ENCODE data around the gene PALD1.

Gene PALD1

GRCh38 chr10:70596110-70596798 lies 117.7 kb downstream of the PALD1 start:
- Histone ChIP-seq H3K4me1 (ENCODE audit: control insufficient read depth, insufficient read depth, low read length) (no peaks in the 10 kb centered on the region), H3K36me3 (ENCODE audit: control insufficient read depth, insufficient read depth, low read length) (no peaks in the 10 kb centered on the region), H3K9ac (ENCODE audit: low read depth, low read length) (no peak overlapping the region), H3K27me3 (ENCODE audit: control insufficient read depth, insufficient read depth, low read length) (no peaks in the 10 kb centered on the region), H3K4me3 (ENCODE audit: low read depth, low read length) (no peak overlapping the region), H3K9me3 (ENCODE audit: control insufficient read depth, insufficient read depth, low read length) (no peaks in the 10 kb centered on the region)

DNA sequence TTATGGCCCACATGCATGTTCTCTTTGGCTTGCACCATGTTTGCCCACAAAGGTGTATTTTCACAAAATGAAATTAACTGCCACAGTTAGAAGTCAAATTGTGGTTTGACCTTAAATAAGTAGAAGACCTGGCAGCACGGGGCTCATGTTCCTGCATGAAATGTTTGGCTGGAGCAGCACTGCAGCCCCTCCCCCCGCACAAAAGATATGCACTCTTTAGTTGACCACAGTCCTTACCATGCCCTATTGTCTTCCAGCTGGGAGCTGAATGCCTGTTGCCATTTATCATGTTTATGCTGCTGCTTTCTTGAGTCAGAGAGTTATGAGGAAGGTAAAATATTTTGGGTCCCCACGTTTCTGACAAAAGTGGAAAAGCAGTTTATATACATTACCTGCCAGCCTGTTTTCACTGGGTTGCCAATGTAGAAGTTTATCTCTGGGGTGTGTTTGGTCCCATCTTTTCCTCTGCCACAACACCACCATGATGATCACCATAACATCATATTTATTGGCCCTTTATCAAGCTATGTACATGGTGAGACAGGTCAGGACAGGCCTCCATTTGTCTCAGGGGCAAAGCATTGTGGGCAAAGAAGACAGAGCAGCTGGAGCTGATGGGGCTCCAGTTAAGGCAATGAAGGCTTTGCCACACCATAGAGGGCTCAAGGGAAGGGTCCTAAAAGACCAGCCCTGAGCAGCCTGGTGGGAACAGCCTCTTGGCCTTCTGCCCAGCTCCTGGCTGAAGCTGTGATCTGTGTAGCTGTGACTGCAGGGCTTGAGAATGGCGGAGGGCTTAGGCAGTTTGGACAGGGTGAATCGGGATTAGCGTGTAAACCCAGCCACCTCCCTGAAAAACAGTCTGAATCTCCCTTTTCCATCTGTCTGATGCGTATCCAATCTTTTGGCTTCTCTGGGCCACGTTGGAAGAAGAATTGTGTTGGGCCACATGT lies 118.6 kb downstream of the PALD1 start:
- no peaks in the 10 kb centered on the region for H3K27me3 ChIP-seq (ENCODE audit: control insufficient read depth, insufficient read depth, low read length)
- no peak overlapping the region for H3K9ac ChIP-seq (ENCODE audit: low read depth, low read length)
- no peaks in the 10 kb centered on the region for H3K9me3 ChIP-seq (ENCODE audit: control insufficient read depth, insufficient read depth, low read length)
- H3K36me3 ChIP-seq (ENCODE audit: control insufficient read depth, insufficient read depth, low read length): no peaks in the 10 kb centered on the region
- no peaks in the 10 kb centered on the region for H3K4me1 ChIP-seq (ENCODE audit: control insufficient read depth, insufficient read depth, low read length)
- no peak overlapping the region for H3K4me3 ChIP-seq (ENCODE audit: low read depth, low read length)

DNA sequence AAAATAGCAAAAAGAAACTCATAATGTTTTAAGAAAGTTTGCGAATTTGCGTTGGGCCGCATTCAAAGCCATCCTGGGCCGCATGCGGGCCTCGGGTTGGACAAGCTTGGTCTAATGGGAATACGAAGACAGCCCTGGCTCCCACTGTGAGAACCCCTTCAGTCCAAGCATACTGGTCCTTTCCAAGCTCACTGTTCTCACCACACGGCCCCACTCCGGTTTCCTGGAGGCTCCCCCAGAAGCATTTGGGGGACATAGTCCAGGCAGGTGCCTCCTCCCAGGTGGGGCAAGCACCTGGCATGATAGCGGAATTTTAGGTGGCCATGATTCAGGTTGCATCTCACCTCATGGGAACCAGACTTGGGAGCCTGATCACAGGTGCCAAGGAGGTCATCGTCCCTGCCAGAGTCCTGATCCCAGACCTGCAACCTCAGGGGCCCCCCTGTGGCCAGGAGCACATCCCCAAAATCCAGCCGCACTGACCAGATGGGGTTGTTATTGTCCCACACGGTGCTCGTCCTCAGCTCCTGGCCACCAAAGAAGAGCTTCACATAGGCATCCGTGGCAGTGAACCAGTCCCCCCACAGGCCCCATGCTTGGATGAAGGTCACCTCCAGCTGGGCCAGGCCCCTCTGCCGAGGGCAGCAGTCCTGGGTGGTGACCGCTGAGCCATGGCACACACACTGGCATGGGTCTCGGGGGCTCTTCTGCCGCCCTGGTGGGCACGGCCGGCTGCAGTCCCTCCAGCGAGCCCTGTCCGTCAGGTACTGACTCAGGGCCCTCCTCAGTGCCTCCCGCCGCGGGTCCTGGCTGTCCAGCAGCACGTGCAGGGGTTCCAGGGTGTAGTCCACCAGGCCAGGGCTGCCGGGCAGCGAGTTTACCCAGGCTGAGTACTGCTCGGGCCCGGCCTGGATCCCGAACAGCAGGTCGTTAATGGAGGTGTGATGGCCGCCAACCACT lies 119.6 kb downstream of the PALD1 start:
- Histone ChIP-seq H3K27me3 (ENCODE audit: control insufficient read depth, insufficient read depth, low read length) (no peaks in the 10 kb centered on the region), H3K4me3 (ENCODE audit: low read depth, low read length) (no peak overlapping the region), H3K4me1 (ENCODE audit: control insufficient read depth, insufficient read depth, low read length) (no peaks in the 10 kb centered on the region), H3K9ac (ENCODE audit: low read depth, low read length) (no peak overlapping the region), H3K36me3 (ENCODE audit: control insufficient read depth, insufficient read depth, low read length) (no peaks in the 10 kb centered on the region), H3K9me3 (ENCODE audit: control insufficient read depth, insufficient read depth, low read length) (no peaks in the 10 kb centered on the region)

DNA sequence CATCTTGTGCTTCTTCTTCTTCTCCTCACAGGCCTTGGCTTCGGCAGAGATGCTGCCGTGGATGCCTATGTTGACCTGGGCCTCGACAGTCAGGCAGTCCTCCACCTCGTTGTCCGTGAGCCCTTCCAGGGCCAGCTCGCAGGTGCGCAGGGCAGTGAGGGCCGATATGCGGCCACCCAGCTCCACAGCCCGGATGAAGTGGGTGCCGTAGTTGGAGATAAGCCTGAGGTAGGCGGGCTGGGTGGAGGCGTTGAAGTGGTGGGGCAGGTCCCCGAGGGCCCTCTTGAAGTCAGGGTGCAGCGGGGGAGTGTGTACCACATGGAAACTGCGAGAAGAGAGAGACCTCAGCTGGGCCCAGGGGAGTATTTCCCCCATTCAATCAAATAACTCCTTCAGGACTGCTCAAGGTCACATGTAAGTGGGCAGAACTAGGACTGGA lies 120.3 kb downstream of the PALD1 start:
- no peaks in the 10 kb centered on the region for H3K4me1 ChIP-seq (ENCODE audit: control insufficient read depth, insufficient read depth, low read length)

DNA sequence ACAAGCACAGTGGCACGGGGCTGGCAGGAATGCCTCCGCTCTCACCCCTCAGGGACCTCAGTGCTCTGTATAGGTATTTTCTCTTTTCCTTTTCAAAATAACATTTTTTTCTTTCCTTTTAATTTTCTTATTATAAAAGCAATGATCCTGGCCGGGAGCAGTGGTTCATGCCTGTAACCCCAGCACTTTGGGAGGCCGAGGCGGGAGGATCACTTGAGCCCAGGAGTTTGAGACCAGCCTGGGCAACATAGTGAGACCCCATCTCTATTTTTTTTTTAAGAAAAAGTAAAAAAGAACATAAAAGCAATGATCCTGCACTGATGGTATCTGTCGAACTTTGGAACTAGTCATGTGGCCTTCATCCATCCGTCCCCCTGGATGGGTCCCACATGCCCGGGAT lies 120.8 kb downstream of the PALD1 start:
- H3K9me3 ChIP-seq (ENCODE audit: control insufficient read depth, insufficient read depth, low read length): no peaks in the 10 kb centered on the region
- no peaks in the 10 kb centered on the region for H3K4me1 ChIP-seq (ENCODE audit: control insufficient read depth, insufficient read depth, low read length)
- H3K9ac ChIP-seq (ENCODE audit: low read depth, low read length): no peak overlapping the region
- H3K4me3 ChIP-seq (ENCODE audit: low read depth, low read length): no peak overlapping the region
- no peaks in the 10 kb centered on the region for H3K27me3 ChIP-seq (ENCODE audit: control insufficient read depth, insufficient read depth, low read length)
- H3K36me3 ChIP-seq (ENCODE audit: control insufficient read depth, insufficient read depth, low read length): no peaks in the 10 kb centered on the region

More for the DNA sequence above, 120.3 kb downstream of the PALD1 start:
- H3K36me3 ChIP-seq (ENCODE audit: control insufficient read depth, insufficient read depth, low read length): no peaks in the 10 kb centered on the region
- H3K9ac ChIP-seq (ENCODE audit: low read depth, low read length): no peak overlapping the region
- no peak overlapping the region for H3K4me3 ChIP-seq (ENCODE audit: low read depth, low read length)
- H3K9me3 ChIP-seq (ENCODE audit: control insufficient read depth, insufficient read depth, low read length): no peaks in the 10 kb centered on the region
- no peaks in the 10 kb centered on the region for H3K27me3 ChIP-seq (ENCODE audit: control insufficient read depth, insufficient read depth, low read length)

DNA sequence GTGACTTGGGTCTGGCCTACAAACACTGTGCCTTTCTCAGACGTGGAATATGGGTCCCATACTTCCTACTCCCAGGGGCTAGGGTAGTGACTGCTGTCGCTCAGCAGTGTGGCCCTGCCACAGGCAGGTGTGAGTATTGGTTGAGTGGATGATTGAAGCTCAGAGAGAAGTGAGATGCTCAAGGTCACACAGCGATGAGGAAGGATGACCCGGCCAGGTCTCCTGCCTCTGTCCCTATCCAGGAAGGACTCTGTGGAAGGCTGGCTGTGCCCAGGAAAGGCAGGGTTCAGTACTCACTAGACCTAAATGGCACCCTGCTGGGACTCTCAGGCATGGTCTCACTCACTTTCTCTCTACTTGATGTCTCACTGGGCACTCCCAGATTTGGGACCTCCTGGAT lies 121.2 kb downstream of the PALD1 start:
- H3K9ac ChIP-seq (ENCODE audit: low read depth, low read length): no peak overlapping the region

GRCh38 chr10:70600512-70601395 lies 122.2 kb downstream of the PALD1 start:
- H3K4me1 ChIP-seq (ENCODE audit: control insufficient read depth, insufficient read depth, low read length): no peaks in the 10 kb centered on the region
- no peak overlapping the region for H3K4me3 ChIP-seq (ENCODE audit: low read depth, low read length)
- H3K9me3 ChIP-seq (ENCODE audit: control insufficient read depth, insufficient read depth, low read length): no peaks in the 10 kb centered on the region
- no peak overlapping the region for H3K9ac ChIP-seq (ENCODE audit: low read depth, low read length)
- H3K36me3 ChIP-seq (ENCODE audit: control insufficient read depth, insufficient read depth, low read length): no peaks in the 10 kb centered on the region
- H3K27me3 ChIP-seq (ENCODE audit: control insufficient read depth, insufficient read depth, low read length): no peaks in the 10 kb centered on the region

More for the DNA sequence above, 121.2 kb downstream of the PALD1 start:
- Histone ChIP-seq H3K36me3 (ENCODE audit: control insufficient read depth, insufficient read depth, low read length) (no peaks in the 10 kb centered on the region), H3K4me3 (ENCODE audit: low read depth, low read length) (no peak overlapping the region), H3K27me3 (ENCODE audit: control insufficient read depth, insufficient read depth, low read length) (no peaks in the 10 kb centered on the region), H3K4me1 (ENCODE audit: control insufficient read depth, insufficient read depth, low read length) (no peaks in the 10 kb centered on the region), H3K9me3 (ENCODE audit: control insufficient read depth, insufficient read depth, low read length) (no peaks in the 10 kb centered on the region)

- Histone ChIP-seq H3K9ac (ENCODE audit: low read depth, low read length) (no peak overlapping the region), H3K27me3 (ENCODE audit: control insufficient read depth, insufficient read depth, low read length) (no peaks in the 10 kb centered on the region), H3K4me3 (ENCODE audit: low read depth, low read length) (no peak overlapping the region), H3K36me3 (ENCODE audit: control insufficient read depth, insufficient read depth, low read length) (no peaks in the 10 kb centered on the region), H3K4me1 (ENCODE audit: control insufficient read depth, insufficient read depth, low read length) (no peaks in the 10 kb centered on the region), H3K9me3 (ENCODE audit: control insufficient read depth, insufficient read depth, low read length) (no peaks in the 10 kb centered on the region)
These were observed 123.2 kb downstream of the PALD1 start for GRCh38 chr10:70601746-70602145.

- Histone ChIP-seq H3K36me3 (ENCODE audit: control insufficient read depth, insufficient read depth, low read length) (no peaks in the 10 kb centered on the region), H3K4me3 (ENCODE audit: low read depth, low read length) (no peak within 1 kb of the TSS), H3K4me1 (ENCODE audit: control insufficient read depth, insufficient read depth, low read length) (no peaks in the 10 kb centered on the region), H3K27me3 (ENCODE audit: control insufficient read depth, insufficient read depth, low read length) (no peaks in the 10 kb centered on the region), H3K9ac (ENCODE audit: low read depth, low read length) (no peak within 1 kb of the TSS), H3K9me3 (ENCODE audit: control insufficient read depth, insufficient read depth, low read length) (no peaks in the 10 kb centered on the region)
These were observed 124.3 kb downstream of the PALD1 start, which contains the start of gene PRF1 for GRCh38 chr10:70602665-70603448. TSS of gene PRF1 (minus strand) at chr10:70602741. CDS start at chr10:70600902, 1,839 bp downstream.

GRCh38 chr10:70603449-70603801 lies 124.9 kb downstream of the PALD1 start:
- H3K4me3 ChIP-seq (ENCODE audit: low read depth, low read length): no peak overlapping the region
- H3K9me3 ChIP-seq (ENCODE audit: control insufficient read depth, insufficient read depth, low read length): no peaks in the 10 kb centered on the region
- no peak overlapping the region for H3K9ac ChIP-seq (ENCODE audit: low read depth, low read length)
- no peaks in the 10 kb centered on the region for H3K27me3 ChIP-seq (ENCODE audit: control insufficient read depth, insufficient read depth, low read length)
- H3K4me1 ChIP-seq (ENCODE audit: control insufficient read depth, insufficient read depth, low read length): no peaks in the 10 kb centered on the region
- no peaks in the 10 kb centered on the region for H3K36me3 ChIP-seq (ENCODE audit: control insufficient read depth, insufficient read depth, low read length)

Data from iPS-15b (cell line).